Posterior vena cava (tissue), 2 donors: ENCODE data around the gene TEX264. TPM values are rescaled to one million over a fixed set of nuclear protein-coding genes. Genes with fewer than 3 reads are reported as not detected.
A peak's percentile ranks its signal among the peaks of the same experiment; 100 is the strongest.

ENCODE experiments used
- DNase-seq: peaks from one replicate; pipeline ENCODE4 v3.0.0-alpha.2; 2020; ENCODE audit warnings: low spot score
- intact Hi-C, 2 donors: fragments of 100-400 bp; cut with DNase I; formaldehyde crosslinking; loops; one replicate each; pipeline versions ENCODE4 v1.14.1 to v1.14.2; 2022 to 2023
- total RNA-seq, 2 donors: library from RNA; stranded (reverse); fragmentation: NEBNext Ultra II Directional; extraction: Animal tissue kit (Norgen Biotek cat#: 25700); gene quantifications; one replicate each; pipeline ENCODE4 v1.2.1, GENCODE V29; 2021
- donor health status: DM: yes; HTN: yes; CAD: no.
- donor health status: DM: yes; HTN: yes; CAD: no.

TEX264 gene
- total RNA-seq, 2 donors from 2014 or later: 17.8 to 24.8 TPM

DNA sequence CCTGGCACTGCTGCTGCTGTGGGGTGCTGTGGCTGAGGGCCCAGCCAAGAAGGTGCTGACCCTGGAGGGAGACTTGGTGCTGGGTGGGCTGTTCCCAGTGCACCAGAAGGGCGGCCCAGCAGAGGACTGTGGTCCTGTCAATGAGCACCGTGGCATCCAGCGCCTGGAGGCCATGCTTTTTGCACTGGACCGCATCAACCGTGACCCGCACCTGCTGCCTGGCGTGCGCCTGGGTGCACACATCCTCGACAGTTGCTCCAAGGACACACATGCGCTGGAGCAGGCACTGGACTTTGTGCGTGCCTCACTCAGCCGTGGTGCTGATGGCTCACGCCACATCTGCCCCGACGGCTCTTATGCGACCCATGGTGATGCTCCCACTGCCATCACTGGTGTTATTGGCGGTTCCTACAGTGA lies 38.0 kb downstream of the TEX264 start:
- peak; percentile 78 for DNase-seq
- intact Hi-C loops: no loop called here

DNA sequence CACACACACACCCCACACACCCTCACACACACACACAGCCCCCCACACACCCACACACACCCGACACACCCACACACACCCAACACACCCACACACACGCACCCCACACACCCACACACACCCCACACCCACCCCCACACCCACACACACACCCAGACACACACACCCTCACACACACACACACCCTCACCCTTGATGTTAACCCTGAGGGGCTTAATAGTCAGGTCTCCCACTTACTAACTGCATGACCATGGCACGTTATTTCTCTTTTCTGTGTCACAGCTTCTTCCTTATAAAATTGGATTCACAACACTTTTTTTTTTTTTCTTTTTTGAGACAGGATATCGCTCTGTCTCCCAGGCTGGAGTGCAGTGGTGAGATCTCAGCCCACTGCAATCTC lies 38.6 kb downstream of the TEX264 start:
- intact Hi-C loops: no loop called here
- DNase-seq: no peak

DNA sequence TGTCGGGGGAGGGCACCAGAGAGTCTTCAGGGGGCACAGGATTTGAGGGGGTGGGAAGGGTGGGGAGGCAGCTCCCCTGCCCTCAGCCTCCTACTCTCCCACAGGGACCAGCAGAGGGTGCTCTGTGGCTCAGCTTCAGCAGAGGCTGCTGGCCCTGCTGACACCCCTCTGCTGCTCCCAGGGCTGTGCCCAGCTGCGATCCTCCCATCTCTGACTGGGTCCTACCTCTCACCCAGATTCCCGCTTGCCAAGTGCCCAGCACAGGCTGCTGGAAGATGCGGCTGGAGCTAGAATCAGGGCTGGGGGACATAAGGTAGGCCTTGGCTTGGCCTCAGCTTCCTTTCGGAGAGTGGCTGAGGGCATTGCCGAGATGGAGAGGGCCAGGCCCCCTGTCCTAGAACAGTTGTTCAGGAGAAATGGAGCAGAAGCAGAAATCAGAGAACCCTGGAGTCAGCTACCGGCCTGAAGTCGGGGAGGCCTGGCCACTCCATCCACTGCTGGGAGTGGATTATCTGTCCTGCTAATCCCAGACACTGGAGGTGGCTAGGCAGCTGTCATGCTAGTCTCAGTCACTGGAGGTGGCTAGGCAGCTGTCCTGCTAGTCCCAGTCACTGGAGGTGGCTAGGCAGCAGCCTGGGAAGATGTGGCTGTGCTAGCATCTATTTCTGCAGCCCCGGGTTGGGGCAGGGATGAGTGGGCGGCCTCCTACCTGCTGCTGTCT lies 39.7 kb downstream of the TEX264 start:
- intact Hi-C loops: no loop called here
- peak; percentile 55 for DNase-seq

DNA sequence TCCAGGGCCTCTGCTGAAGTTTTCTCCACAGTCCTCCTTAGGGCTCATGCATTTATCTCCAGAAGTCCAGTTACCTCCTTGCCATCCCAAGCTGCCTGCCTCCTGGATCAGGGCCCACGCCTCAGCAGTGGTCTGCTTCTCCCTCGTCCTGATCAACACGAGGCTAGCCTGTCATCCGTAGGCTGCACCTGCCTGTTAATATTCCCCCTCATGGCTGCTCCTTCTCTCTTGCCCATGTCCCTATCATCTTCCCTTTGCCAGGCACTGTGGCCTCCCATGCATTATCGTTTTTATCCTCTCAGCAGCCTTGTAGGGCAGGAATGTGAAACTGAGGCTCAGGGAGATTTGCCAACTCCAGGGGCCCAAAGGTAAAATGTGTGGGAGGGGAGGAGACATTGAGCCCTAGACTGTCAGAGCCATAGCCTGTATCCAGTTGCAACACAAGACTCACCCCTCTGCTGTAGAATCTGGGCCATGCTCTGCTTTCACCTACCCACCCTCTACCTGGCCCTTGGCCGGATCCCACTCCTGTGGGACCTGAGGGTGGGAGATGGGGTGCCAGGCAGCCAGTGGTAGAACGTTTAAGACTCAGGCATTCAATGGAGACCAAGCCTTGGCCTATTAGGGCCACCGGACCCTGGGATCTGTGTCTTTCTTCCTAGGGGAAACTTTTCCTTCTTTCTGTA lies 40.4 kb downstream of the TEX264 start:
- peak; percentile 60 for DNase-seq
- intact Hi-C loops: no loop called here

DNA sequence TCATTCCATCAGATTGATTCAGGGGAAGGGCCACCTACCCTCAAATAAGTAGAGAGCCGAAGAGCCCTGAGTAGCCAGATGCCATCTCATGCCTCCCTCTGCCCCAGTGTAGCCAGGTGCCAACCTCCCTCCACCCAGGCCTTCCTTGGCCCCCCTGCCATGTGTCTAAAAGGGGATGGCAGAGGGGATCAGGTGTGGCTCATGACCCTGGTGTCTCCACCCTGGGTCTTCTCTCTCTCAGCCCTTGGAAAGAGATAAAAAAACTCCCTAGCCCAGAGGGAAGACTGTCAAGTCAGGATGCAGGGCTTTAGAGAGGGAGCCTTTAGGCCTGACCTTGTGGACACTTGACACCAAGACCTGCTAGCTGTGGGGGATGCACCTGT lies 41.0 kb downstream of the TEX264 start:
- no peak for DNase-seq
- intact Hi-C loops: no loop called here

DNA sequence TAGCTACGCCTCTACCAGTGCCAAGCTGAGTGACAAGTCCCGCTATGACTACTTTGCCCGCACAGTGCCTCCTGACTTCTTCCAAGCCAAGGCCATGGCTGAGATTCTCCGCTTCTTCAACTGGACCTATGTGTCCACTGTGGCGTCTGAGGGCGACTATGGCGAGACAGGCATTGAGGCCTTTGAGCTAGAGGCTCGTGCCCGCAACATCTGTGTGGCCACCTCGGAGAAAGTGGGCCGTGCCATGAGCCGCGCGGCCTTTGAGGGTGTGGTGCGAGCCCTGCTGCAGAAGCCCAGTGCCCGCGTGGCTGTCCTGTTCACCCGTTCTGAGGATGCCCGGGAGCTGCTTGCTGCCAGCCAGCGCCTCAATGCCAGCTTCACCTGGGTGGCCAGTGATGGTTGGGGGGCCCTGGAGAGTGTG lies 41.5 kb downstream of the TEX264 start:
- intact Hi-C loops: no loop called here
- peak; percentile 73 for DNase-seq

DNA sequence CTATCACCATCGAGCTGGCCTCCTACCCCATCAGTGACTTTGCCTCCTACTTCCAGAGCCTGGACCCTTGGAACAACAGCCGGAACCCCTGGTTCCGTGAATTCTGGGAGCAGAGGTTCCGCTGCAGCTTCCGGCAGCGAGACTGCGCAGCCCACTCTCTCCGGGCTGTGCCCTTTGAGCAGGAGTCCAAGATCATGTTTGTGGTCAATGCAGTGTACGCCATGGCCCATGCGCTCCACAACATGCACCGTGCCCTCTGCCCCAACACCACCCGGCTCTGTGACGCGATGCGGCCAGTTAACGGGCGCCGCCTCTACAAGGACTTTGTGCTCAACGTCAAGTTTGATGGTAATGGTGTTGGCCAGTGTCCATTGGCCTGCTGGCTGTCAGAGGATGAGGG lies 41.9 kb downstream of the TEX264 start:
- DNase-seq: no peak
- intact Hi-C loops: no loop called here

DNA sequence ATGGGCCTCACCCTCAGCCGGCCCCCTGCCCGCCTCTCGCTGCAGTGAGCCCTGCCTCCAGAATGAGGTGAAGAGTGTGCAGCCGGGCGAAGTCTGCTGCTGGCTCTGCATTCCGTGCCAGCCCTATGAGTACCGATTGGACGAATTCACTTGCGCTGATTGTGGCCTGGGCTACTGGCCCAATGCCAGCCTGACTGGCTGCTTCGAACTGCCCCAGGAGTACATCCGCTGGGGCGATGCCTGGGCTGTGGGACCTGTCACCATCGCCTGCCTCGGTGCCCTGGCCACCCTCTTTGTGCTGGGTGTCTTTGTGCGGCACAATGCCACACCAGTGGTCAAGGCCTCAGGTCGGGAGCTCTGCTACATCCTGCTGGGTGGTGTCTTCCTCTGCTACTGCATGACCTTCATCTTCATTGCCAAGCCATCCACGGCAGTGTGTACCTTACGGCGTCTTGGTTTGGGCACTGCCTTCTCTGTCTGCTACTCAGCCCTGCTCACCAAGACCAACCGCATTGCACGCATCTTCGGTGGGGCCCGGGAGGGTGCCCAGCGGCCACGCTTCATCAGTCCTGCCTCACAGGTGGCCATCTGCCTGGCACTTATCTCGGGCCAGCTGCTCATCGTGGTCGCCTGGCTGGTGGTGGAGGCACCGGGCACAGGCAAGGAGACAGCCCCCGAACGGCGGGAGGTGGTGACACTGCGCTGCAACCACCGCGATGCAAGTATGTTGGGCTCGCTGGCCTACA lies 44.4 kb downstream of the TEX264 start:
- intact Hi-C loops: no loop called here
- no peak for DNase-seq

DNA sequence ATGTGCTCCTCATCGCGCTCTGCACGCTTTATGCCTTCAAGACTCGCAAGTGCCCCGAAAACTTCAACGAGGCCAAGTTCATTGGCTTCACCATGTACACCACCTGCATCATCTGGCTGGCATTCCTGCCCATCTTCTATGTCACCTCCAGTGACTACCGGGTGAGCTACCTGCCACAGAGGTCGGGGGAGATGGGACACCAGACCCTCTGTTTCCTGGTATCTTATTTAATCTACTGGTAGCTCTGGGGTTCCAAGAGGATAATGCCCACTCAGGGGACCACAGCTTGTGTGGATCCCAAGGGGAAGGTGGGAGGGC lies 44.9 kb downstream of the TEX264 start:
- DNase-seq: no peak
- intact Hi-C loops: no loop called here

DNA sequence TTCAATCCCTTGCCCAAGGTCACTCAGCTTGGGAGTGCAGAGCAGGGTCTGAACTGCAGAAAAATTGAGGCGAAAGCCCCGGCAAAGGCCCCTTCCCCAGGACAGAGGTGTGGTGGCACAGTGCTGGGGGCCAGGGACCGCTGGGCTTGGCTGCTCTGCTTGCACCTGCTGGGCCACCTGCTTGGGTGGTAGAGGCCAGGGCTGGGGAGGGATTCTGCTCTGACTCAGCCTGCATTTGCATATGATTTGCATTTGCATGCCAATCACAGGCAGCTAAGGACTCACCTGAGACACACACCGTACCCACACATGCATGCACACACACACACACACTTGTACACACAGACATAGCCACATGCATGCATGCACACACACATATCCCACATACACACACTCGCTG lies 45.8 kb downstream of the TEX264 start:
- DNase-seq: no peak
- intact Hi-C loops: no loop called here

DNA sequence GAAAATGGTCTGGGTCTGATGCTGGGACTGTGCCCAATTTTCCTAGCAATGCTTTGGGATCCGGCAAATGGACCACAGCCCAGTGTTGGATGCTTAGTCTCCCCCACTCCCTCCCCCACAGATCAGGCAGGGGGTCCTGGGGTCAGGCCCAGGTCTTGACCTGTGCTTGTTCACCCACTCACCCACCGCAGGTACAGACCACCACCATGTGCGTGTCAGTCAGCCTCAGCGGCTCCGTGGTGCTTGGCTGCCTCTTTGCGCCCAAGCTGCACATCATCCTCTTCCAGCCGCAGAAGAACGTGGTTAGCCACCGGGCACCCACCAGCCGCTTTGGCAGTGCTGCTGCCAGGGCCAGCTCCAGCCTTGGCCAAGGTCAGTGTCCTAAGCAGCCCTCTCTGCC lies 46.4 kb downstream of the TEX264 start:
- intact Hi-C loops: no loop called here
- DNase-seq: no peak

DNA sequence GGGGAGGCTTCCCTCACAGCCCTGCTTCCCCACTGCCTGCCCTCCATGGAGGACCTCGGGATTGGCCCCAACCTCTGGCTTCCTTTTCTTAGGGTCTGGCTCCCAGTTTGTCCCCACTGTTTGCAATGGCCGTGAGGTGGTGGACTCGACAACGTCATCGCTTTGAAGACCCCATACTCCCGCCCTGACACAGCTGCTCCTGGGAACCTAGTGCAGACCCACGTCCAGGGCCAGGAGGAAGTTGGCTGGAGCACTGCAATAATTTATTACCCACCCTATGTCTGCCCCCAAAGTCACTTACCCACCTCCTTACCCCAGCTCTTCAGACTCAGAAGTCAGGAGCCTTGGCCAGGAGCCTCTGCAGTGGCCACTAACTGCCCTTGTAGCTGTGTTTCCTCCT lies 46.9 kb downstream of the TEX264 start:
- intact Hi-C loops: no loop called here

DNA sequence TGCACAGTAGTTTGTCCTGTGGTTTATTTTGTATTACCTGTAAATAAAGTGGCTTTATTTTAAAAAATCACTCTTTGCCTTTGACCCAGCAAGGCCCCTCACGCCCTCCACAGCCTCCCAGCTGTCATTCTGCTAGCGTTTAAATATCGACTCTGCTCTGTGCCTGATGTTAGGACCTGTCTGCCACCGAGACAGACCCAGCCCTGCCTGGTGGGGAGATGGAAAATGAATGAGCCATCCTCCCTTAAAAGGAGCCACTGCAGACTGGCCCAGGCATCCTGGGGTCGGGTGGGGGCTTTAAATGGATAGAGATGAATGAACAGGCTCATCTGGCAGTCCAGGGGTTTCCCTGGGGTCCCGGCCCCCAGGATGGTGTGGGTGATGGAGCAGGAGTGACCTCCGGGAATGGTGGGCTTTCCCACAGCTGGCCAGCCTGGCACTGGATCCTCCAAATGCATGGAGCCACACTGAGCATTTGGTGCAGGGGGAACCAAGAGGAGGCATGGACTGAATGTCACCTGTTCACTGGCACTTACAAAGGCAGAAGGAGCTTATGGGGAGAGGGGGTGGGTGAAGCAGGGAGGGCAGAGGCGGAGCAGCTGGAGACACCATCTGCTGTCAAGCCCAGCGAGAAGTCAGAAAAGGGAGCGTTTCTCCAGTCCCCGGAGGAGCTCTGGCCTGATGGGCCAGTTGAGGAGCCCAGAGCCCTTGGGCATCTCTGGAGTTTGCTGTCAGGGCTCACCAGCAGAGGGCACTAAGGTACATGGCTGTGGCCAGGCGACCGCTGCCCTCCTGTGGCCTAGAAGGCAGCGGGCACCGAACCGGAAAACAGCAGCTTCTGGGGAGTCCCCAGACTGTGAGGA lies 47.7 kb downstream of the TEX264 start:
- intact Hi-C loops: no loop called here
- DNase-seq: no peak

More for the DNA sequence above, 46.9 kb downstream of the TEX264 start:
- DNase-seq: no peak

DNA sequence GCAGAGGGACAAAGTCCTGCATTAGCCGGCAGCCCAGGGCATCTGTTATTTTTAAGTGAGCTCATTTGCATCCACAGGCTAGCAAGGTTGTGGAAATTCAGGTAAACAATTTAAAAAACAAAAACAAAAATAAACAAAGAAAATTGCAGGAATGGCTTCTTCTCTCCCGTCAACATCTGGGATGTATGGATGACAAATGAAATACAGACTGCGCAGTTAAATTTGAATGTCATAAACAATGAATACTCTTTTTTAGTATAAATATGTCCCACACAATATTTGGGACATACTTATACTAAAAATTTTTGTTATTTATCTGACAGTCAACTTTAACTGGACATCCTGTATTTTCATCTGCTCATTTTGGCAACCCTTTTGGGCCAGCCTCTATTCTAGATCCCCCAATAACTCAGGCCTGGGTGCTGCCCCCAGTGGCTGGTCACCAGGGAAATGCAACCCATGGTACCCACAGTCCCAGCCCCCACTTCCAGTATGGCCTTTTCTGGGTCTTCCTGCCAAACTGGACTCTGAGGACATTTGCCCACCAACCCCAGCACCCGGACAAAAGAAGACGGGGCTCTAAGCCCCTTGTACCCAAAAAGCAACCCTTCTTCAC lies 48.5 kb downstream of the TEX264 start:
- DNase-seq: no peak
- intact Hi-C loops: no loop called here

DNA sequence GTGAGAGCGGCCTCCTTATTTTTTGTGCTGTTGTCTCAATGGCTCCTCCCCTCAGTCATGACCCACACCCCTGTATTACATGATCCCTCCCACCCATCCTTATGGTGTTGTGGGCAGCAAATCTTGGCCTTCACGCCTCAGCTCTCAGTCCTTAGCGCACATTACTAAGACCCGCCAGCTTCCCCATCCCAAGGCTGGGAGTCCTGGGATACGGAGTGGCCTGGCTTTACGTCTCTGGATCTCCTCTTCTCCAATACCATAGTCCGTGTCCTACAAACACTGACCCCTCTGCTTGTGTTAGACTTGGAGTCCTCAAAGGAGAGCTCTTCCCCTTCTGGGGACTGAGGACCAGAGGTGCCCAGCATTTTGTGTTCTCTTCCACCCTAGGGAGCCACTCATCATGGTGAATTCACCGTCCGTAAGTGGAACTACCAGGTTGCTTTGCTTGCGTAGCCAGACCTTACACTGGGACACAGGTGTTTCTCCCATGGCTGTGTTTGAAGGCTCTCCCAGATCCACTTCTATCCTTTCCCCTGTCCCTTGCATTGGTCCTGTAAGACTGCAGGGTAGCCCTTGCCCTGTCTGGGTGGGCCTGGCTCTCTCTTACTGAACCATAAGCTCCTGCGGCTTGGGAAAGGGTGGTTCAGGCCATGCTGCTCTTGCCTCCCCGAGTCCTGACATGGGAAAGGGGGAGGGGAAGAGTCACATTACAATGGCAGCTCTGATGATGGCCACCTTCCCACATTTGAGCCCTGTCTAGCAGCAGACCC lies 49.4 kb downstream of the TEX264 start:
- intact Hi-C loops: no loop called here
- DNase-seq: no peak

DNA sequence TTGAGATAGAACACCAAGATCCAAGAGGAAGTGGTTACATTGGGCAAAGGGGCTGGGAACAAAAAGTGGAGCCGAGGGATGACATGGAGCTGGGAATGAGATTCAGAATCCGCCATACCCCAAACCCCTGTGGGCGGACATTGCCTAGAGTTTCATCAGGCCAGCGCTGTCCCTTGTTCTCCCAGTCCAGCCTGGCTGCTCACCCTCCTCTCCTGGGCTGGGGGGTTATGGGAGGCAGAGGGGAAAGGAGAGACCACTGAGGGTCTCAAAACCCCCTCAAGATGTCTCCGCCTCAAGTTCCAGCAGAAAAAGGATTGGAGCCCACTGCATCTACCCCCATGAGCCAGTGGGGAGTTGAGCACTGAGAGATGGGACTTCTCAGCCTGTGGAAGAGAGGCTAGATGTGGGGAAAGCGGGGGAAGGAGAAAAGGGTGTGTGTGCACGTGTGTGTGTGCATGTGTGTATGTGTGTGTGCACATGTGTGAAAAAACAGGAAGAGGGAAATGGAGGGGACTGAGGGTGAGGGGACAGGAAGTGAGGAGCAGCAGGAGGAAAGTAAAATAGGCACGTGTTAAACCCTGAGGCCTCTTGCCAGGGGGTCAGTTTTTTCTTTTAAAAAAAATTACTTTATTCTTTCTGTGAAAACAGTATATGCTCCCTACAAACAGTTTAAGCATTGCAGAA lies 50.2 kb downstream of the TEX264 start:
- intact Hi-C loops: no loop called here
- DNase-seq: no peak

DNA sequence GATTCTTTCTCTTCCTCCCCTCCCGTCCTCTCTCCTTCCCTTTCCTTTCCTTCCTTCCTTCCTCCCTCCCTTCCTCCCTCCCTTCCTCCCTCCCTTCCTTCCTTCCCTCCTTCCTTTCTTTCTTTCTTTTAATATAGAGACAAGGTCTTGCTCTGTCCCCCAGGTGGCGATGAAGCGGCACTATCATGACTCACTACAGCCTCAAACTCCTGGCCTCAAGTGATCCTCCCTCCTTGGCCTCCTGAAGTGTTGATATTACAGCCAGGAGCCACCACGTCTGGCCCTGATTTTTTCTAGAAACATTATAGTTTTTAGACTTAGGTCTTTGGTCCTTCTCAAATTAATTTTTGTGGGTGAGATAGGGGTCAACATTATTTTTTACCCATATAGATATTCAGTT lies 51.3 kb downstream of the TEX264 start:
- DNase-seq: no peak
- intact Hi-C loops: no loop called here

DNA sequence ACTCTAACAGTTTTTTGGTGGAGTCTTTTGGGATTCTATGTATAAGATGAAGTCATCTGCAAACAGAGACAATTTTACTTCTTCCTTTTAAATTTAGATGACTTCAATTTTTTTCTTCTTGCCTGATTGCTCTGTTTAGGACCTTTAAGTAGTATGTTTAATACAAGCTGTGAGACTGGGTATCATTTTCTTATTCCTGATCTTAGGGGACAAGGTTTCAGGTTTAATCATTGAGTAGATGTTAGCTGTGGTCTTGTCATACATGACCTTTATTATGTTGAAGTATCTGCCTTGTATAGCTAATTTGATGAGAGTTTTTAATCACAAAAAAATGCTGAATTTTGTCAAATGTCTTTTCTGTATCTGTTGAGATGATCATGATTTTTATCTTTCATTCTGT lies 56.4 kb downstream of the TEX264 start:
- intact Hi-C loops: no loop called here
- DNase-seq: no peak
